ENCODE results near the gene AP2M1.
"Not testable (repeated sequence)": the region's sequence is repeated elsewhere in the genome, so short reads cannot be mapped to it uniquely, and the experiment has no call there.

AP2M1 gene

GRCh38 chr3:184158404-184158803 lies 16.3 kb upstream of the AP2M1 start:
- no peak for DNase-seq

GRCh38 chr3:184160456-184160855 lies 14.2 kb upstream of the AP2M1 start:
- no peak for DNase-seq

GRCh38 chr3:184162571-184163070 lies 12.0 kb upstream of the AP2M1 start:
- DNase-seq: not testable (repeated sequence)

GRCh38 chr3:184164648-184165330 lies 9.9 kb upstream of the AP2M1 start:
- no peak for DNase-seq

GRCh38 chr3:184165543-184165942 lies 9.1 kb upstream of the AP2M1 start:
- no peak for DNase-seq

- no peak for DNase-seq
Observed at GRCh38 chr3:184166671-184167070, 8.0 kb upstream of the AP2M1 start.

GRCh38 chr3:184167786-184168185 lies 6.9 kb upstream of the AP2M1 start:
- DNase-seq: no peak

GRCh38 chr3:184168363-184169120 lies 6.1 kb upstream of the AP2M1 start:
- no peak for DNase-seq

- no peak for DNase-seq
Observed at GRCh38 chr3:184169896-184170875, 4.5 kb upstream of the AP2M1 start.

GRCh38 chr3:184171562-184171961 lies 3.1 kb upstream of the AP2M1 start:
- DNase-seq: no peak

- DNase-seq: no peak
Observed at GRCh38 chr3:184172681-184173373, 1.8 kb upstream of the AP2M1 start.

- no peak for DNase-seq
Observed at GRCh38 chr3:184173374-184173722, 1.3 kb upstream of the AP2M1 start.

GRCh38 chr3:184174284-184174645 lies 390 bp upstream of the AP2M1 start:
- no peak for DNase-seq

GRCh38 chr3:184175506-184175905 lies 851 bp downstream of the AP2M1 start:
- no peak for DNase-seq

GRCh38 chr3:184175981-184176376 lies 1.3 kb downstream of the AP2M1 start:
- DNase-seq: no peak

- DNase-seq: no peak
Observed at GRCh38 chr3:184176377-184177330, 2.0 kb downstream of the AP2M1 start.

GRCh38 chr3:184177331-184177731 lies 2.7 kb downstream of the AP2M1 start:
- no peak for DNase-seq

- no peak for DNase-seq
Observed at GRCh38 chr3:184177767-184178306, 3.2 kb downstream of the AP2M1 start.

GRCh38 chr3:184178521-184179138 lies 4.0 kb downstream of the AP2M1 start:
- DNase-seq: no peak

GRCh38 chr3:184180165-184180564 lies 5.5 kb downstream of the AP2M1 start:
- DNase-seq: no peak

- no peak for DNase-seq
Observed at GRCh38 chr3:184181596-184181995, 6.9 kb downstream of the AP2M1 start.
